ENCODE measurements around the gene TMEM179B. TPM values are rescaled to one million over a fixed set of nuclear protein-coding genes. Genes with fewer than 3 reads are reported as not detected.

The TMEM179B gene
- total and polyA plus RNA-seq, 9 of the 15 experiments (the other 6 are each of a cell fraction or from before 2014, with no cell fraction given): 27.7 to 105 (median 37.0) TPM

DNA sequence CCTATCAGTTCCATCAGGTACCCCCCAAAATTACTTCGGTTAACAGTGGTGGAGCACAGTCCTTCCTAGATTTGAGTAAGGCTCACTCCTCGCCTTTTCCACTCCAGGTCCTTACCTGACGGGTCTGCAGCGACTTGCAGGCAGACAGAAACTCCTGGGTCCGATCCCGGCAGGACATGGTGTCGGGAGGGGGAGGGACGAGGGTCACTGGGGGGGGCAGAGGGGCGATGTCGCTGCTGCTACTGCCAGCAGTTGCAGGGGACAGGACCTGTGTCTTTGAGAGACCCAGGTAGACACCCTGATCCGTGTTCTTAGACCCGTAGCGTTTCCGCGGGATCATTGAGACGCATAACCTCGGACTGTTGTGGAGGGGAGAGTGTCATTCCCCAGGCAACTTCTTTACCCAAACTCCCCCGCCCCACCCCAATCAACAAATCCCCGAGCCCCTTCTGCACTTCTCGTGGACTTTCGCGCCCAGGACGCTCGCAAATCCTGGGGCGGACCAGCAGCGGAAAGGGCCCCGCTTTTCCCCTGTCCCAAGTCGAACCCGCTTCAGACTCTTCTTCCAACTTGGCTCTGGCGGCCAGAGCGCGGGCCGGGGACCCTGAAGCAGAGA, 43.8 kb downstream of the TMEM179B start (continued):
- TF ChIP-seq KAT2B (IDR thresholded peaks at IDR 0.05; ENCODE audit: low read depth, low read length) (no peak), SMARCA5 (IDR thresholded peaks at IDR 0.05) (no peak), DMBX1 (CRISPR knock-in tag; IDR thresholded peaks at IDR 0.05; ENCODE audit: borderline replicate concordance) (no peak)

DNA sequence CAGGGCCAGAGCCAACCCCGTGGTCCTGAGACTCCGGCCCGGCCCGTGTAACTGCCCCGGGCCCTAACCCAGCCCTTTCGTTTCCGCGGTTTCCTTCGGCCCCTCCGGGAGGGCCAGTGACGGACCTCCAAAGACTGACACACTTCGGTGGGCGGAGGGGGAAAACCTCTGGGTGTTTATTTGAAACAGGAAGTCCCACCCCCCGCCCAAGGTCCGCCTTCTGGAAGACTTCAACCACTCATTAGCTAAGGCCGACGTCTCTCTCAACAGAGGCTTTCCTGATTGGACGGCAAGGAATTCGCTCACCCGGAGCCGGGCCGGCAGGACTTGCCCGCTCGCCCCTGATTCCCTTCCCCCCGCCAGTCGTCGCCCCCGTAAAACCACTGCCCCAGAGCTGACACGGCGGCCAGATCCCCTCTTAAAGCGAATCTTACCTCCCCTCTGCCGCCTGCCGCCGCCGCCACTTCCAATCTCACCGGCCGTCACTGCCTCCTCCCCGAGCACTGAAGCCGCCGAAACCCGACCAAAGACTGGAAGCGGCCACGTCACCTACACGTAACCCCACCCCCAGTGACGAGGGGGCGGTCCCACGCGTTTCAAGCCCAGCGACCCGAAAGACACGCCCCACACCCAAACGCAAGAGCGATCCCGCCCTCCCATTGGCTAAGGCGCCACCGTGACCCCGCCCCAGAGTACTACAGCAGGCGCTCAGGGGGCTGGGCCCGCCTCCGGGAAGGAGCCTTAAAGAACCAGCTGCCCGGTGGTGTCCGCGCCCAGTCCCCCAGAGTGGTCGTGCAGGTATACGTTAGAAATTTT, 44.5 kb downstream of the TMEM179B start, which contains the start of gene STX5:
STX5 (minus strand) TSS at position 532 of the 816 bp plus-strand sequence. CDS start 808 bp downstream, outside the sequence.
- ChIA-PET CTCF (ENCODE audit: low intra/inter-chr PET ratio) (no interaction called here), POLR2A (interaction anchor here (0.5 to 4.4 kb wide), 21 partner anchors 9 to 1947 kb away, joined by 3 to 97 read pairs (median 8); partner anchors contain the start of genes POLR2G, SLC3A2, WDR74 and ZBTB3)
- H3K27me3 ChIP-seq (ENCODE audit: control insufficient read depth in 2 of 2, insufficient read depth in 2 of 2, low read length in 2 of 2): no peaks in the 10 kb centered on the region
- TSS peak; percentile 64 for BruUV-seq (replicated peaks)
- H3K79me2 ChIP-seq (ENCODE audit: control insufficient read depth, insufficient read depth, low read length): peaks cover 57% of the 10 kb centered on the region
- in situ Hi-C loops (cut with MboI): no loop called here
- FAIRE-seq (peak; percentile 98), DNase-seq (ENCODE audit: extremely low read depth in 1 of 4, low spot score in 3 of 4) (peak; percentile 94 to 99 (median 96)), ATAC-seq (peak; percentile 94)
- peaks cover 7 to 17% of the 10 kb centered on the region in 2 experiments; a peak in 4 of 5 replicates for H3K4me1 ChIP-seq (replicated peaks in 1 of 2; ENCODE audit: control insufficient read depth in 2 of 2, insufficient read depth in 2 of 2, low read length in 2 of 2)
- no peaks in the 10 kb centered on the region for H3K9me1 ChIP-seq (ENCODE audit: control insufficient read depth, insufficient read depth, low read length)
- H4K20me1 ChIP-seq (replicated peaks; ENCODE audit: control insufficient read depth, insufficient read depth, low read length): peaks cover 5% of the 10 kb centered on the region; the same call in 1 of the 2 replicates
- peak within 1 kb of the TSS; percentile 96 for H2AFZ ChIP-seq (ENCODE audit: low read depth, low read length)
- WGBS (ENCODE audit: insufficient coverage, low coverage, missing lambda C conversion rate): 1% methylated on average over 63 of the region's 65 CpGs
- peak within 1 kb of the TSS; percentile 86 to 96 for H3K9ac ChIP-seq (ENCODE audit: insufficient read depth in 1 of 2, low read depth in 2 of 2, low read length in 2 of 2)
- H3K4me3 ChIP-seq: peak within 1 kb of the TSS; percentile 94
- H3K4me2 ChIP-seq (ENCODE audit: insufficient read depth, low read length): peak within 1 kb of the TSS; percentile 98
- H3K36me3 ChIP-seq (ENCODE audit: control insufficient read depth, insufficient read depth, low read length): peaks cover 64% of the 10 kb centered on the region
- intact Hi-C loops (cut with micrococcal nuclease): loop anchor here (1.0 to 2.0 kb wide), 2 partner anchors 26 to 45 kb away; partner anchors contain the start of genes NXF1 and TMEM179B
- H3K27ac ChIP-seq (ENCODE audit: extremely low read depth, low read depth, low read length): peak within 1 kb of the TSS; percentile 98
- no peaks in the 10 kb centered on the region for H3K9me3 ChIP-seq (replicated peaks; ENCODE audit: control insufficient read depth, insufficient read depth, low read depth, low read length)
- no peak for TF ChIP-seq ZNF668 (CRISPR knock-in tag; IDR thresholded peaks at IDR 0.05)
- no peak for TF ChIP-seq ZNF445 (CRISPR knock-in tag; IDR thresholded peaks at IDR 0.05; ENCODE audit: low read depth)
- peak in 1 of 2 experiments; percentile 68; a peak in 1 of 4 replicates for TF ChIP-seq FOXA3 (CRISPR knock-in tag; conservative IDR thresholded peaks at IDR 0.05 in 1 of 2, IDR thresholded peaks at IDR 0.05 in 1 of 2)
- TF ChIP-seq KAT7 (CRISPR knock-in tag; IDR thresholded peaks at IDR 0.05; ENCODE audit: borderline replicate concordance): peak; percentile 97
- no peak for TF ChIP-seq EP300 (IDR thresholded peaks at IDR 0.05; ENCODE audit: low read length)
- TF ChIP-seq SAFB (IDR thresholded peaks at IDR 0.05; ENCODE audit: borderline replicate concordance, low read depth, low read length): no peak
- TF ChIP-seq POLR2G (IDR thresholded peaks at IDR 0.05; ENCODE audit: low read depth, low read length): peak; percentile 96
- TF ChIP-seq, protein P1, sequence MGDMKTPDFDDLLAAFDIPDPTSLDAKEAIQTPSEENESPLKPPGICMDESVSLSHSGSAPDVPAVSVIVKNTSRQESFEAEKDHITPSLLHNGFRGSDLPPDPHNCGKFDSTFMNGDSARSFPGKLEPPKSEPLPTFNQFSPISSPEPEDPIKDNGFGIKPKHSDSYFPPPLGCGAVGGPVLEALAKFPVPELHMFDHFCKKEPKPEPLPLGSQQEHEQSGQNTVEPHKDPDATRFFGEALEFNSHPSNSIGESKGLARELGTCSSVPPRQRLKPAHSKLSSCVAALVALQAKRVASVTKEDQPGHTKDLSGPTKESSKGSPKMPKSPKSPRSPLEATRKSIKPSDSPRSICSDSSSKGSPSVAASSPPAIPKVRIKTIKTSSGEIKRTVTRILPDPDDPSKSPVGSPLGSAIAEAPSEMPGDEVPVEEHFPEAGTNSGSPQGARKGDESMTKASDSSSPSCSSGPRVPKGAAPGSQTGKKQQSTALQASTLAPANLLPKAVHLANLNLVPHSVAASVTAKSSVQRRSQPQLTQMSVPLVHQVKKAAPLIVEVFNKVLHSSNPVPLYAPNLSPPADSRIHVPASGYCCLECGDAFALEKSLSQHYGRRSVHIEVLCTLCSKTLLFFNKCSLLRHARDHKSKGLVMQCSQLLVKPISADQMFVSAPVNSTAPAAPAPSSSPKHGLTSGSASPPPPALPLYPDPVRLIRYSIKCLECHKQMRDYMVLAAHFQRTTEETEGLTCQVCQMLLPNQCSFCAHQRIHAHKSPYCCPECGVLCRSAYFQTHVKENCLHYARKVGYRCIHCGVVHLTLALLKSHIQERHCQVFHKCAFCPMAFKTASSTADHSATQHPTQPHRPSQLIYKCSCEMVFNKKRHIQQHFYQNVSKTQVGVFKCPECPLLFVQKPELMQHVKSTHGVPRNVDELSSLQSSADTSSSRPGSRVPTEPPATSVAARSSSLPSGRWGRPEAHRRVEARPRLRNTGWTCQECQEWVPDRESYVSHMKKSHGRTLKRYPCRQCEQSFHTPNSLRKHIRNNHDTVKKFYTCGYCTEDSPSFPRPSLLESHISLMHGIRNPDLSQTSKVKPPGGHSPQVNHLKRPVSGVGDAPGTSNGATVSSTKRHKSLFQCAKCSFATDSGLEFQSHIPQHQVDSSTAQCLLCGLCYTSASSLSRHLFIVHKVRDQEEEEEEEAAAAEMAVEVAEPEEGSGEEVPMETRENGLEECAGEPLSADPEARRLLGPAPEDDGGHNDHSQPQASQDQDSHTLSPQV (IDR thresholded peaks at IDR 0.05): no peak
- TF ChIP-seq ZNF263 (CRISPR knock-in tag; IDR thresholded peaks at IDR 0.05; ENCODE audit: borderline replicate concordance): peak; percentile 54; the same call in 1 of the 2 replicates
- TF ChIP-seq POLR3G (IDR thresholded peaks at IDR 0.05; ENCODE audit: extremely low read depth, insufficient read length, insufficient replicate concordance): no peak
- TF ChIP-seq, protein P2, sequence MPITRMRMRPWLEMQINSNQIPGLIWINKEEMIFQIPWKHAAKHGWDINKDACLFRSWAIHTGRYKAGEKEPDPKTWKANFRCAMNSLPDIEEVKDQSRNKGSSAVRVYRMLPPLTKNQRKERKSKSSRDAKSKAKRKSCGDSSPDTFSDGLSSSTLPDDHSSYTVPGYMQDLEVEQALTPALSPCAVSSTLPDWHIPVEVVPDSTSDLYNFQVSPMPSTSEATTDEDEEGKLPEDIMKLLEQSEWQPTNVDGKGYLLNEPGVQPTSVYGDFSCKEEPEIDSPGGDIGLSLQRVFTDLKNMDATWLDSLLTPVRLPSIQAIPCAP (CRISPR knock-in tag; IDR thresholded peaks at IDR 0.05; ENCODE audit: borderline replicate concordance): no peak
